Fibroblast of the aortic adventitia (primary cell): ENCODE measurements around the gene WNT1. TPM values are rescaled to one million over a fixed set of nuclear protein-coding genes. Genes with fewer than 3 reads are reported as not detected.

ENCODE experiments used
- DNase-seq: peaks from one replicate; pipeline ENCODE4 v3.0.0-alpha.2; 2010; ENCODE audit warnings: low read depth
- H3K4me3 ChIP-seq: 2 replicates; pipeline ENCODE4 v1.5.1; 2011; ENCODE audit warnings: low read depth, mild to moderate bottlenecking, control low read depth, low read length, moderate library complexity
- total RNA-seq: library from RNA; depleted of rRNA; stranded (reverse); fragments of >200 nt; gene quantifications from 2 replicates; pipeline ENCODE4 v1.2.3, GENCODE V29; 2012; ENCODE audit warnings: low replicate concordance
- TF ChIP-seq, protein P1 (sequence below): IDR thresholded peaks from 2 replicates; pipeline ENCODE4 v1.5.1; 2011; ENCODE audit warnings: mild to moderate bottlenecking, low read length, control low read depth, inconsistent platforms; ENCODE audit not compliant: insufficient read depth

Gene WNT1
- total RNA-seq, 1 donor = not detected

DNA sequence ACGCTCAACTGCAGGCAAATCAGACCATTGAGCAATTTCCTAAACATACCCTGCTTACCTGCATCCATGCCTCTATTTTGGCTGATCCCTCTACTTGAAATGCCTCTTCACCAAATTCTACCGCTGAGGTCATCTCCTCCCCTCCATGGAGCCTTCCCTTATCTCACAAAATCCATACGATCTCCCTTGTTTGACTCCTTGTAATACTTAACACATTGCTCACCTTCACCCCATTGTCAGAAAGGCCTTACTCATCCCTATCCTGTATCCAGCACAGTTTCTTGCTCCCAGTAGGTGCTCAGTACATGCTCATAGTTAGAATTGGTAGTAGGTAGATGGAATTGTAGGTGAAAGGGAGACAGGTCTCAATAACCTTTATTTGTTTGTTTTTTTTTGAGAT, 15.7 kb downstream of the WNT1 start:
- TF ChIP-seq, protein P1, sequence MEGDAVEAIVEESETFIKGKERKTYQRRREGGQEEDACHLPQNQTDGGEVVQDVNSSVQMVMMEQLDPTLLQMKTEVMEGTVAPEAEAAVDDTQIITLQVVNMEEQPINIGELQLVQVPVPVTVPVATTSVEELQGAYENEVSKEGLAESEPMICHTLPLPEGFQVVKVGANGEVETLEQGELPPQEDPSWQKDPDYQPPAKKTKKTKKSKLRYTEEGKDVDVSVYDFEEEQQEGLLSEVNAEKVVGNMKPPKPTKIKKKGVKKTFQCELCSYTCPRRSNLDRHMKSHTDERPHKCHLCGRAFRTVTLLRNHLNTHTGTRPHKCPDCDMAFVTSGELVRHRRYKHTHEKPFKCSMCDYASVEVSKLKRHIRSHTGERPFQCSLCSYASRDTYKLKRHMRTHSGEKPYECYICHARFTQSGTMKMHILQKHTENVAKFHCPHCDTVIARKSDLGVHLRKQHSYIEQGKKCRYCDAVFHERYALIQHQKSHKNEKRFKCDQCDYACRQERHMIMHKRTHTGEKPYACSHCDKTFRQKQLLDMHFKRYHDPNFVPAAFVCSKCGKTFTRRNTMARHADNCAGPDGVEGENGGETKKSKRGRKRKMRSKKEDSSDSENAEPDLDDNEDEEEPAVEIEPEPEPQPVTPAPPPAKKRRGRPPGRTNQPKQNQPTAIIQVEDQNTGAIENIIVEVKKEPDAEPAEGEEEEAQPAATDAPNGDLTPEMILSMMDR = no peak
- no peak overlapping the region for H3K4me3 ChIP-seq
- no peak for DNase-seq

DNA sequence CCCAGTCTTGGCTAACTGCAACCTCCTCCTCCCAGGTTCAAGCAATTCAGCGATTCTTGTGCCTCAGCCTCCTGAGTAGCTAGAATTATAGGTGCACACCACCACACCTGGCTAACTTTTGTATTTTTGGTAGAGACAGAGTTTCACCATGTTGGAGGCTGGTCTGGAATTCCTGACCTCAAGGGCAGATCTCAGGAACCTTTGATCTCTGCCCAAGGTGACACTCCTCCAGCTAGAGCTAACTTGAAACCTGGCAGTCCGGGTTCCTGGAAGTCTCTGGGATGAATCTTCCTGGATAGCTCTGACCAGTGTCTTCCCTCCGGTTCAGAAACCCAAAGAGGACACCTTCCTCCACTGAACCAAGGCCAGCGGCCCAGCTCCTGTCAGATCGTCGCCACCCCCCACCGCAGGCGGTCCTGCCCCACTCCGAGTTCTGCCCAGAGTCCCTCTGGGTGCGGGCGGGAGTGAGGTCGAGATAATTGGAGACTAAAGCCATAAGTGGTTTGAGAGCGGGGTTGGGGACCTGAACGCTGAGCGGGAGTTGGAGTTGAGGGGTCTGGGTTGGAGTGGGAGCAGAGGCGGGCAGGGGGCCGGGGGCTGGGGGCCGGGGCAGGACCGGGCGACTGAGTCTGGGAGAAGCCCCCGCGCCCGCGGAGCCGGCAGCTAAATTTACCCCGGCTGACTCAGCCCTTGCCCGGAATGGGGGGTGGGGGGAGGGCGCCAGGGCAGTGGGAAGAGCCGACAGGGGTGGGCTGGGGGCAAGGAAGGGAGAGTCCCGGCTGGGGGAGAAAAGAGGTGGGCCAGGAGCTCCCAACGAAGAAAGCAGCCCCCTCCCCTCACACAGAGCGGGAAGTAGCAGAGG, 16.3 kb downstream of the WNT1 start:
- DNase-seq = no peak
- TF ChIP-seq, protein P1 = no peak
- no peak overlapping the region for H3K4me3 ChIP-seq

DNA sequence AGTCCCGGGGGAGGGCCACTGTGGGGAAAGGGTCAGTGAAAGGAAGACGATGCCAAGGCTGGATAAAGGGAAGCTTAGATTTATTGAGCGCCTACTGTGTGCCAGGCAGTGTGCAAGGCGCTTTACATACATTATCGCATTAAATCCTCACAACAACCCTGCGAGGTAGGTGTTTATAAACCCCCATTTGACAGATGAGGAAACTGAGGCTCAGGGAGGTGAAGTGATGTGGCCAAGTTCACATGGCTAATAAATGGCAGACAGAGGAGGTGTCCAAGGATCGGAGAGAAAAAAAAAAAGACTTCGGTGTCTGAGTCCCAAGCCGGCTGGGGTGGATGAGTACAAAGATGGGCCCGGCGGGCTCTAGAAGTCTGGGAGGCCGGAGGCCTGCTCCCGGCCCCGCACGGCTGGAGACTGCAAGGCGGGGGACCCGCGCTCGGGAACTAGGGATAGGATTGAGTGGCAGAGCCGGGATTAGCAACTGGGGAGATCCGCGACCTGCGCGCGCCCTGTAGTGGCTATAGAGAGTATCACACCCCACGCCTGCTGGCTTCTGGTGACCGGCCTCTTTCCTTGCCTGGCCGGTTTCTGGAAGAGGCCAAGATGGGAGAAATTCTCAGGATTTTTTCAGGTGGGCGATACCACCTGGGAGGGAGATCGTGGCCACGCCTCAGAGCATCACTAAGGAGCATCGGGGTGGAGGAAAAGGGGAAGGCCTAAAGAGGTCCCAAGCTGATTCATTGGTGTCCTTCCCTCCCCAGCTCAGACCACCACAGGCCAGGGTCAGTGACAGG, 17.2 kb downstream of the WNT1 start:
- peak; percentile 76 for DNase-seq
- peak overlapping the region; percentile 31 for H3K4me3 ChIP-seq
- TF ChIP-seq, protein P1 = peak; percentile 90

DNA sequence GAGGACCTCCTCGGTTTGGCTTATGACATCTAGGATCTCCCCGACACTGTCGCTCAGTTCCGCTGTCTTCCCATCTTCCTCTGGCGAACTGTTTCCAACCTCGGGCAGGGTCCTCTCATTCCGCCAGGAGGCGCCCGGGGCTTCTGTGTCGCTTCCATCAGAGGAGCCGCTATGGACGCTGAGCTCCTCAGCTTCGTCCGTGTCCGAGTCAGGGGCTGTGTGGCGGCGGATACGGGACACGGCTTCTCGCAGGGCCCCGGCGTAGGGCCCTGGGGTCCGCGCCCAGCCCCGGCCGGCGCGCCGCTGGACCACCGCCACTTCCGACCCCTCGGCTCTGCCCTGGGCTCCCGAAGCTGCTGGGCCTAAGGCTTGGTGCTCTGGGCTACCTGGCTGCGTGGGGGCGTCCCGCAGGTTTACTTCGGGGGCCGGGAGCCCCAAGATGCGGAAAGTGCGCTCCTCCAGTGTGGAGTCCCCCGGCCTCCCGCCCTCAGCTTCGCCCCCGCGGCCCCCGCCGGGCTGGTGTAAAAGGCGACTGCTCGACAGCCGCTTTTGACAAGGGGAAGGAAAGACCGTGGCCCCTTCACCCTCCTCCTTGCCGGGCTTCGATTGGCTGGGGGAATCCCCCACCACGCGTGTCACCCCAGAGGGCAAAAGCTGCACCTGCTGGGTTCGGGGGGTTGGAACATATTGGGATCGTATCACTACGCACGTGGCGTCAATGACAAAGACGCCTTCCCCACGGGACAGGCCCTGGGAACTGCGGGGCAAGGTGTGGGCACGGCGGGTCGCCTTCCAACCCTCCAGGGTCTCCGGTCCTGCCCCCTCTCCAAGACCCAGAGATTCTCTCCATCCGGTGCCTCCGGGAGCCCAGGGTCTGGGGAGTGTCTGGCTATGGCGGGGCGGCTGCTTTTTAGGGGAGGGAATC, 18.9 kb downstream of the WNT1 start:
- peak overlapping the region; percentile 33 for H3K4me3 ChIP-seq
- TF ChIP-seq, protein P1 = peak; percentile 90
- peak; percentile 55 for DNase-seq

DNA sequence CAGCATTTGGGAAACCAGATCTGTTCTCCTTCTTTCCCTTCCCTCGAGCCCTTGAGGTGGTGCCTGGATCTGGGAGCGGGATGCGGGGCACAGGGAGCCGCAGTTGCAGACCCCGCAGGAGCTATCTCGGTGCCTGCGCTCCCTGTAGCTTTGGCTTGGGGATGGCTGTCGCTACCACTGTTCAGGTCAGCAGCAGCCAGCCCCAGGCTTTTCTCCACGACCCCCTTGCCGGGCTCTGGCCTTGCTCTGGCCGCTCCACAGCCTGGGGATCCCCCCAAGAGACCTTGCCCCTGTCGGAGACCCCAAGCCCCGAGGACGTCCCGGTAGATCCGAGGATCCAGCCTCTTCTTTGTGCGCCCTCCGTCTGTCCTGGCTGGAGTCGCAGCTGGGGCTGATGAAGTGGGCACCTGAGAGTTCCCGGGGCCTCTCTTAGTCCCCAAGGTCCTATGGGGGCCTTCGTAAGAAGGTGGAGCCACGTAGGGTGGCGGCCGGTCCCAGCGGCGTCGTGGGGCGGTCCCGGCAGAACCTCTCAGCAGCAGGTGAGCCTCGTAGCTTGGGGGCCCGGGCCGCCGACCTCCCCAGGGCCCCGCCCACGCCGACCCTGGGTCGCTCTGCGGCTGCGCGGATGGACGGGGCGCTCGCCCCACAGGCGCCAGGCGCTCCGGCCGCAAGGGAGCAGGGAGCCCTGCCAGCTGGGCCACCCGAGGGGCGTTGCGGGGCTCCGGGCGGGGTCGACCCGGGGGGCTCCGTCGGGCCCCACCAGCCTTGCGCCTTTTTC, 19.8 kb downstream of the WNT1 start:
- no peak for DNase-seq
- TF ChIP-seq, protein P1 = no peak
- peak overlapping the region; percentile 45 for H3K4me3 ChIP-seq
